Kidney (tissue), 14 donors: Measurements from ENCODE around the gene PLXNA1. TPM values are rescaled to one million over a fixed set of nuclear protein-coding genes. Genes with fewer than 3 reads are reported as not detected.

Experiments used
- DNase-seq, 5 donors: peaks; one replicate each; pipeline ENCODE4 v3.0.0-alpha.2; 2013 to 2020
- FAIRE-seq: peaks from 2 replicates; lab custom pipeline; 2012; peaks lifted over from hg19 to GRCh38; lab: Jason Lieb, UNC
- H3K27ac ChIP-seq, 2 donors: one replicate each; pipeline ENCODE4 v1.7.0; 2013; ENCODE audit warnings: low read depth in 2 of 2, low read length in 2 of 2, inconsistent platforms in 1 of 2
- H3K27me3 ChIP-seq: one replicate; pipeline ENCODE4 v1.7.1; 2013; ENCODE audit warnings: low read length, inconsistent platforms; ENCODE audit not compliant: control insufficient read depth, insufficient read depth
- H3K36me3 ChIP-seq, 3 donors: one replicate each; pipeline versions ENCODE4 v1.7.0 to v1.7.1; 2013; ENCODE audit warnings: low read length in 3 of 3, control low read depth in 1 of 3, inconsistent platforms in 1 of 3; ENCODE audit not compliant: insufficient read depth in 3 of 3, control insufficient read depth in 2 of 3
- H3K4me1 ChIP-seq, 3 donors: one replicate each; pipeline versions ENCODE4 v1.7.0 to v1.7.1; 2013; ENCODE audit warnings: low read length in 3 of 3, inconsistent platforms in 1 of 3, low read depth in 1 of 3; ENCODE audit not compliant: control insufficient read depth in 2 of 3, insufficient read depth in 2 of 3
- H3K4me3 ChIP-seq, 3 donors: one replicate each; pipeline versions ENCODE4 v1.7.0 to v1.8.1; 2013; ENCODE audit warnings: low read length in 3 of 3, control low read depth in 1 of 3, inconsistent platforms in 1 of 3
- H3K9ac ChIP-seq, 3 donors: one replicate each; pipeline versions ENCODE4 v1.7.0 to v1.7.1; 2013; ENCODE audit warnings: low read length in 3 of 3, control low read depth in 1 of 3, inconsistent platforms in 1 of 3
- H3K9me3 ChIP-seq, 3 donors: one replicate each; pipeline versions ENCODE4 v1.7.0 to v1.7.1; 2013; ENCODE audit warnings: low read length in 3 of 3, control low read depth in 1 of 3, inconsistent platforms in 1 of 3; ENCODE audit not compliant: control insufficient read depth in 2 of 3, insufficient read depth in 1 of 3
- CTCF ChIP-seq: IDR thresholded peaks from 3 replicates; pipeline ENCODE4 v1.5.1; 2012; ENCODE audit warnings: mild to moderate bottlenecking, moderate library complexity, borderline replicate concordance; ENCODE audit not compliant: insufficient read depth; ENCODE audit errors: extremely low read depth
- intact Hi-C: fragments of 100-400 bp; cut with DNase I; formaldehyde crosslinking; loops from one replicate; pipeline ENCODE4 v1.11.1; 2022
- polyA plus RNA-seq: library from polyadenylated mRNA; stranded (reverse); fragments of 350-450 nt; fragmentation: Illumina TruSeq; extraction: RNeasy Lipid Tissue Mini Kit (QIAGEN cat#74804); gene quantifications from one replicate; pipeline ENCODE4 v1.2.3, GENCODE V29; 2014; ENCODE audit warnings: low read depth, low replicate concordance; ENCODE audit not compliant: insufficient read depth
- total RNA-seq: library from RNA; stranded (reverse); fragmentation: NEBNext Ultra II Directional; extraction: Animal tissue kit (Norgen Biotek cat#: 25700); gene quantifications from one replicate; pipeline ENCODE4 v1.2.1, GENCODE V29; 2021
- donor health status: control.
- donor health status: control.
- donor health status: control.
- donor health status: control.
- donor health status: control.
- donor health status: DM: yes; HTN: yes; CAD: no.
- donor health status: Normal renal cell carcinoma (clear cell type).

PLXNA1 gene
- total and polyA plus RNA-seq, 2 donors from 2014 or later: 5.3 to 29.0 TPM

GRCh38 chr3:127001486-127002194 is 18.7 kb downstream of the PLXNA1 start:
- peak overlapping the region in 1 of 3 donors; percentile 46 for H3K9ac ChIP-seq
- no peaks in the 10 kb centered on the region for H3K36me3 ChIP-seq
- peak overlapping the region; percentile 59 to 64 for H3K27ac ChIP-seq
- FAIRE-seq (no peak), DNase-seq (no peak)
- no peak overlapping the region for H3K4me3 ChIP-seq
- H3K27me3 ChIP-seq: no peaks in the 10 kb centered on the region
- H3K4me1 ChIP-seq: peaks cover 0 to 15% (median 0%) of the 10 kb centered on the region in 3 donors
- intact Hi-C loops: no loop called here
- H3K9me3 ChIP-seq: no peaks in the 10 kb centered on the region
- no peak for TF ChIP-seq CTCF

- H3K27ac ChIP-seq: peak overlapping the region; percentile 64 to 67
- no peak for FAIRE-seq
- peak overlapping the region in 2 of 3 donors; percentile 22 to 53 for H3K9ac ChIP-seq
- TF ChIP-seq CTCF: peak; percentile 47
- H3K27me3 ChIP-seq: no peaks in the 10 kb centered on the region
- peaks cover 0 to 15% (median 0%) of the 10 kb centered on the region in 3 donors for H3K4me1 ChIP-seq
- intact Hi-C loops: no loop called here
- H3K4me3 ChIP-seq: peak overlapping the region in 1 of 3 donors; percentile 33
- H3K36me3 ChIP-seq: no peaks in the 10 kb centered on the region
- no peaks in the 10 kb centered on the region for H3K9me3 ChIP-seq
- peak; percentile 91 to 97 (median 92) for DNase-seq
Observed at GRCh38 chr3:127002195-127003174, 19.6 kb downstream of the PLXNA1 start.

- Histone ChIP-seq H3K27me3 (no peaks in the 10 kb centered on the region), H3K9ac (no peak overlapping the region), H3K4me3 (no peak overlapping the region), H3K4me1 (peaks cover 0 to 15% (median 0%) of the 10 kb centered on the region in 3 donors), H3K9me3 (no peaks in the 10 kb centered on the region), H3K36me3 (no peaks in the 10 kb centered on the region), H3K27ac (no peak overlapping the region)
- DNase-seq (no peak), FAIRE-seq (no peak)
- TF ChIP-seq CTCF: no peak
- intact Hi-C loops: no loop called here
Observed at GRCh38 chr3:127003175-127003555, 20.2 kb downstream of the PLXNA1 start.
